ENCODE data around the gene DHRS3.

The DHRS3 gene

GRCh38 chr1:12552111-12552888 is 65.7 kb downstream of the DHRS3 start:
- Mint-ChIP-seq H3K27me3 (peaks cover 37% of the 10 kb centered on the region), H3K9me3 (no peaks in the 10 kb centered on the region), H3K4me3 (no peak overlapping the region), H3K4me1 (no peaks in the 10 kb centered on the region), H3K36me3 (no peaks in the 10 kb centered on the region), H3K27ac (no peak overlapping the region)
- no peak for ATAC-seq

DNA sequence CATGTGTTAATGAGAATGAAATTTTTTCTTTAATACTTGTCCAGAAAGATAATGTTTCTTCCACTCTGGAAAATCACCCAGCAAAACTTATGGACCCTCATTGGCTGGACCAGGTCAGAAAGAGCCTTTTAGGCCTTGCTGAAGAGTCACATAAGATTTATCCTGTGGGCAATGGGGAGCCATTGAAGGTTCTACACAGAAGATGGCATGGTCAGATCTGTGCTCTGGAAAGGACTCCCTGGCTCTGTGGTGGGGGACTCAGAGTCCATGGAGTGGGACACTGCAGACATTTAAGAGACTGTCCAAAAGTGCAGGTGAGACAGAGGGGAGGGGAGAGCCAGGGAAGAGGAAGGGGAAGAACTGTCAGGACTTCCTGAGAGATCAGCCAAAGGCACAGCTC is 66.4 kb downstream of the DHRS3 start:
- H3K9me3 Mint-ChIP-seq: no peaks in the 10 kb centered on the region
- no peak overlapping the region for H3K4me3 Mint-ChIP-seq
- no peak overlapping the region for H3K27ac Mint-ChIP-seq
- no peaks in the 10 kb centered on the region for H3K4me1 Mint-ChIP-seq
- no peaks in the 10 kb centered on the region for H3K36me3 Mint-ChIP-seq
- no peak for ATAC-seq
- peaks cover 32% of the 10 kb centered on the region for H3K27me3 Mint-ChIP-seq

DNA sequence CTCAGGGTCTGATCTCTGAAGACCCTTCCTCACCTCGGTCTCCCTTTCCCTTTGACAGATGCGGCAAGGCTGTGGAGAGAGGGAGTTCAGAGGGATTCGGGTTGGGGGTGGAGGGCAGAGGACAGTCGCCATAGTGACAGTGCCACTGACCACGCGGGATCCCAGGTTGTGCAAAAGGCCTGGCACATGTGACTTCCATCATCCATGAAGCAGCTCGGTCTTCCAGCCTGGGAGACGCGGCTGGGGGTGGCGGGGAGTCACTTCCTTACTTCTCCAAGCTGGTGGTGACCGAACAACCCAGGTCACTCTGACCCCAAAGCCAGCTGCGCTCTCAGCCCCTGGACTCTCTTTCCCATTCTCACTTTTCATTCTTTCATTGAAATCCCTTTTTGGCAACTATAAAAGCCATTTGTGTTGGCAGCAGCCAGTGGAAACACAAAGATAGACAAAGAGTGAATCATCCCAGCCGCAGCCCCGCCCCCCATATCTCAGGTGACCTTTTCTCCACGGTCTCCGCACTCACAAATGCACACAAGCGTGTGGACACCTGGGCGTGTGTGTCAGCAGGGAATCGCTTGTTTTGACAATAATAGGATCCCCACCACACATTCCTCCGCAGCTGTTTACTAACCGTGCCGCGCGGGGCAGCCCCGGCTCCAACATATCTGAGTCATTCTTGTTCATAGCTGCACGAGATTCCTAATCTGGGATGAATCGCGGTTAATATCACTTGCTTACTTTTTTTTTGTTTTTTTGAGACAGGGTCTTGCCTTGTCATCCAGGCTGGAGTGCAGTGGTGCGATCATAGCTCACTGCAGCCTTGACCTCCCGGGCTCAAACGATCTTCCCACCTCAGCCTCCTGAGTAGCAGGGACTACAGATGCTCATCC is 68.3 kb downstream of the DHRS3 start:
- no peak overlapping the region for H3K27ac Mint-ChIP-seq

DNA sequence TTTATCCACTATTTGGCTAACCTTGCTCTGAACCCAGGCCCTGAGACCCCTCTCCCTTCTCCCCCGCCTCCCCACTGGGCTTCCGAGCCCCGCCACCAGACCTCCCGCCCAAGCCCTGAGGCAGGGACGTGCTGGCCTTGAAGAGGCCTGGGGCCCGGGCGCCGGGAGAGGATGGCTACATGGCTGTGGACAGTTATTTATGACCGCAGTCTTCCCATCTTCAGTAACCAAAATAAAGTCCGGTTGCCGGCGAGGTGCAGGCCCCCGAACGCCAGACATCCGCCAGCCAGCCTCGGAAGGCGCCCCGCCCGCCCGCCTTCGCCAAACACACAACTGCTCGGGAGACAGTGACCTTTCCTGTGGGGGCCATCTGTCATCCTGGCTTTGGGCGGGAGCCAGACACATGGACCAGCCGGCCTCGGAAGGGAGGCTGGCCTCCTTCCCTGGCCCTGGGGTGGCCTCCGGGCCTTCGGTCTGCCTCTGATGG is 69.0 kb downstream of the DHRS3 start:
- no peaks in the 10 kb centered on the region for H3K4me1 Mint-ChIP-seq
- no peaks in the 10 kb centered on the region for H3K36me3 Mint-ChIP-seq
- peaks cover 24% of the 10 kb centered on the region for H3K27me3 Mint-ChIP-seq

More for the DNA sequence above, 68.3 kb downstream of the DHRS3 start:
- no peaks in the 10 kb centered on the region for H3K4me1 Mint-ChIP-seq
- H3K36me3 Mint-ChIP-seq: no peaks in the 10 kb centered on the region
- H3K4me3 Mint-ChIP-seq: no peak overlapping the region
- no peaks in the 10 kb centered on the region for H3K9me3 Mint-ChIP-seq
- H3K27me3 Mint-ChIP-seq: peaks cover 29% of the 10 kb centered on the region
- no peak for ATAC-seq

DNA sequence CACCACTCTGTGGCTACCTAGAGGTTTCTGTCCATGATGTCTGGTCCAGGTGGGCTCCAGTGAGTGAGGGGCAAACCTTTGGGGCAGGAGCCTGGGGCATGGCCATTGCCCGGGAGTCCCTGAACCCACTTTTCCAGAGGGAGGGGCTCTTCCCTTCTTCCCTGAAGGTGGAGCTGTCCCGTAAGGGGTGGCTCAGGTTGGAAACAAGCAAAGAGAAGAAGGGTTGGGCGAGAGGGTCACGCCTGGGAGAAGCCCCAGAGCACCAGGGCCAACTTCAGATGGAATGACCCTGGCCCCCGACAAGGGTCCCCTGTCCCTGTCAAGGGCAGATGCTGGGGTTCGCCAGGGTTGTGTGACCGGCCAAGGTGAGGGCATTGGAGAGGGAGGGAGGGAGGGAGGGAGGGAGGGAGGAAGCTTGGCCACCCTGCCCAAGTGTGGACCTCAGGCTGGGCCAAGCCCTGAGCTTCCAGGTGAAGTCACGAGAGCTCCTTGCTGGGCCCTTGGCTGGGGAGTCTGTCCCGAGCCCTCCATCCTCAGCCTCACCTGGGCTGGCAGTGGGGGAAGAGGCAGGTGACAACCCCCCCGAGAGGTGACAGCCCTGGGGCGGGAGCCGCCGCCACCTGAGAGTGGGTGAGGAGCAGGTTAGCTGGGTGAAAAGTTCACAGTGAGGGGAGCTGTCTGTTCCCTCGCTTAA is 69.6 kb downstream of the DHRS3 start:
- Mint-ChIP-seq H3K4me3 (no peak overlapping the region), H3K27ac (no peak overlapping the region), H3K27me3 (peaks cover 20% of the 10 kb centered on the region), H3K9me3 (no peaks in the 10 kb centered on the region), H3K36me3 (no peaks in the 10 kb centered on the region), H3K4me1 (no peaks in the 10 kb centered on the region)
- ATAC-seq: no peak

More for the DNA sequence above, 69.0 kb downstream of the DHRS3 start:
- ATAC-seq: no peak
- Mint-ChIP-seq H3K9me3 (no peaks in the 10 kb centered on the region), H3K27ac (no peak overlapping the region), H3K4me3 (no peak overlapping the region)

- Mint-ChIP-seq H3K4me3 (no peak overlapping the region), H3K27me3 (peaks cover 13% of the 10 kb centered on the region), H3K27ac (no peak overlapping the region), H3K36me3 (no peaks in the 10 kb centered on the region), H3K9me3 (no peaks in the 10 kb centered on the region), H3K4me1 (no peaks in the 10 kb centered on the region)
- no peak for ATAC-seq
Measured at GRCh38 chr1:12547586-12548225, 70.3 kb downstream of the DHRS3 start.

- Mint-ChIP-seq H3K27me3 (peaks cover 18% of the 10 kb centered on the region), H3K4me1 (no peaks in the 10 kb centered on the region), H3K36me3 (no peaks in the 10 kb centered on the region), H3K9me3 (no peaks in the 10 kb centered on the region), H3K4me3 (no peak overlapping the region), H3K27ac (no peak overlapping the region)
- ATAC-seq: no peak
Measured at GRCh38 chr1:12546771-12547585, 71.0 kb downstream of the DHRS3 start.

GRCh38 chr1:12544992-12545391 is 73.0 kb downstream of the DHRS3 start:
- no peaks in the 10 kb centered on the region for H3K4me1 Mint-ChIP-seq
- ATAC-seq: no peak
- H3K4me3 Mint-ChIP-seq: no peak overlapping the region
- H3K36me3 Mint-ChIP-seq: no peaks in the 10 kb centered on the region
- no peak overlapping the region for H3K27ac Mint-ChIP-seq
- peaks cover 23% of the 10 kb centered on the region for H3K27me3 Mint-ChIP-seq
- no peaks in the 10 kb centered on the region for H3K9me3 Mint-ChIP-seq

GRCh38 chr1:12544357-12544756 is 73.7 kb downstream of the DHRS3 start:
- H3K27ac Mint-ChIP-seq: no peak overlapping the region
- no peaks in the 10 kb centered on the region for H3K4me1 Mint-ChIP-seq
- H3K9me3 Mint-ChIP-seq: no peaks in the 10 kb centered on the region
- no peak for ATAC-seq
- no peaks in the 10 kb centered on the region for H3K36me3 Mint-ChIP-seq
- H3K27me3 Mint-ChIP-seq: peaks cover 23% of the 10 kb centered on the region
- no peak overlapping the region for H3K4me3 Mint-ChIP-seq

GRCh38 chr1:12543740-12544154 is 74.3 kb downstream of the DHRS3 start:
- no peak for ATAC-seq
- Mint-ChIP-seq H3K4me3 (no peak overlapping the region), H3K27me3 (peaks cover 23% of the 10 kb centered on the region), H3K9me3 (no peaks in the 10 kb centered on the region), H3K36me3 (no peaks in the 10 kb centered on the region), H3K27ac (no peak overlapping the region), H3K4me1 (no peaks in the 10 kb centered on the region)

DNA sequence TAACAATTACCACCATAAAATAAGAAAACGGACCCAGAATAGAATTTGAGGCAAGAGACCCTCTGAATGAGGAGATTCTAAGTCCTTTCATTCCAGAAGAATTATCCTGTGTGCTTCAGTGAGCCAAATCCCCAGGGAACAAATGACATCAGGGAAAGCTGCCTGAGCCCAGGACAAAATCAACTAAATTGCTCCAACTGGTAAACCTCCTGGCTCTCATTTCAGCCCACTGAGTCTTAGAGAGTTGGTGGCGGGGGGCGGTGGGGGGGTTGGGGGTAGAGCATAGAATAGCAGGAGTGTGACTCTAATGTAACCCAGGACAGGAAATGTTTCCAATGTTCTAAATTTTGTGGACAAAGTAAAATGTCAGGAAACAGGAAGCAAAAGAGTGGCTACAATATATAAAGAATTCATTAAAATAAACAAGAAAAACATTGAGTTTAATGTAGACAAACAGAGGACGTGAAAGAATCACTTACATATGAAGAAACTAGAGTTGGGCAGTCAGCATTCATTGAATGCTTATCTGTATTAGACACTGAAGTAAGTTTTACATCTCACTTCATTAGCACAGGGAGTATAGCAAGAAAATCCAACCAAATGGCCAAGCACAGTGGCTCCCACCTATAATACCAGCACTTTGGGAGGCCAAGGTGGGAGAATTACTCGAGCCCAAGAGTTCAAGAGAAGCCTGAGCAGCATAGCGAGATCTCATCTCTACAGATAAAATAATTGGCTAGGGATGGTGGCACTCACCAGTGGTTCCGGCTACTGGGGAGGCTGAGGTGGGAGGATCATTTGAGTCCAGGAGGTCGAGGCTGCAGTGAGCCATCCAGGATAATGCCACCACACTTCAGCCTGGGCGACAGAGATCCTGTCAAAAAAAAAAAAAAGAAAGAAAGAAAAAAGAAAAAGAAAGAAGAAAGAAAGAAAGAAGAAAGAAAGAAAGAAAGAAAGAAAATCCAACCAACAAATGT is 75.1 kb downstream of the DHRS3 start:
- Mint-ChIP-seq H3K27me3 (peaks cover 19% of the 10 kb centered on the region), H3K4me3 (no peak overlapping the region), H3K36me3 (no peaks in the 10 kb centered on the region), H3K27ac (no peak overlapping the region), H3K4me1 (no peaks in the 10 kb centered on the region), H3K9me3 (no peaks in the 10 kb centered on the region)
- no peak for ATAC-seq

- no peak overlapping the region for H3K27ac Mint-ChIP-seq
Measured at GRCh38 chr1:12542138-12542465, 75.9 kb downstream of the DHRS3 start.

More at GRCh38 chr1:12542138-12542465, 75.9 kb downstream of the DHRS3 start:
- H3K27me3 Mint-ChIP-seq: peaks cover 11% of the 10 kb centered on the region
- H3K9me3 Mint-ChIP-seq: peaks cover 7% of the 10 kb centered on the region
- no peaks in the 10 kb centered on the region for H3K4me1 Mint-ChIP-seq
- H3K4me3 Mint-ChIP-seq: no peak overlapping the region
- ATAC-seq: no peak
- peaks cover 8% of the 10 kb centered on the region for H3K36me3 Mint-ChIP-seq
